WTC11 (cell line): ENCODE measurements around the gene RIMBP2. TPM values are rescaled to one million over a fixed set of nuclear protein-coding genes. Genes with fewer than 3 reads are reported as not detected.

ENCODE experiments used
- ATAC-seq: fragments of 200-7000 bp; cut with Tn5 transposase; 2 replicates; pipeline ENCODE4 v1.10.0; 2021; ENCODE audit warnings: mild to moderate bottlenecking, moderate library complexity
- CTCF ChIA-PET: fragments of 300-600 bp; sonication (Branson Sonifier 250); formaldehyde crosslinking; loops from one replicate; lab custom pipeline; 2021; ENCODE audit warnings: antibody characterized with exemption; lab: Charles Lee
- POLR2A ChIA-PET: fragments of 350-600 bp; sonication (Branson Sonifier 250); formaldehyde crosslinking; loops from one replicate; lab custom pipeline; 2021; ENCODE audit warnings: antibody characterized with exemption; lab: Charles Lee
- DNase-seq: peaks from one replicate; pipeline ENCODE4 v3.0.0; 2021; ENCODE audit warnings: low spot score
- H3K27ac Mint-ChIP-seq: 2 replicates; pipeline ENCODE4 v1.8.0; 2021; ENCODE audit warnings: mixed read lengths
- H3K27me3 Mint-ChIP-seq: 2 replicates; pipeline ENCODE4 v1.8.0; 2021; ENCODE audit warnings: low read depth, mild to moderate bottlenecking, moderate library complexity, mixed read lengths
- H3K36me3 Mint-ChIP-seq: 2 replicates; pipeline ENCODE4 v1.8.0; 2021; ENCODE audit warnings: mixed read lengths
- H3K4me1 Mint-ChIP-seq: 2 replicates; pipeline ENCODE4 v1.8.0; 2022; ENCODE audit warnings: mixed read lengths
- H3K4me3 Mint-ChIP-seq: 2 replicates; pipeline ENCODE4 v1.8.0; 2021; ENCODE audit warnings: mild to moderate bottlenecking, moderate library complexity, mixed read lengths
- H3K9me3 Mint-ChIP-seq: 2 replicates; pipeline ENCODE4 v1.8.0; 2021; ENCODE audit warnings: mixed read lengths
- CBFB ChIP-seq: sonication (generic); formaldehyde crosslinking; IDR thresholded peaks from 2 replicates; pipeline ENCODE4 v1.8.1; 2022; ENCODE audit warnings: mild to moderate bottlenecking, low read depth, missing genetic modification reagents
- CREB1 ChIP-seq: sonication (generic); formaldehyde crosslinking; IDR thresholded peaks from 2 replicates; pipeline ENCODE4 v1.8.0; 2023; ENCODE audit warnings: mild to moderate bottlenecking, missing genetic modification reagents
- CREM ChIP-seq: sonication (generic); formaldehyde crosslinking; IDR thresholded peaks from 2 replicates; pipeline ENCODE4 v1.8.1; 2022; ENCODE audit warnings: mild to moderate bottlenecking, missing genetic modification reagents, moderate library complexity
- HMGXB4 ChIP-seq: sonication (generic); formaldehyde crosslinking; IDR thresholded peaks from 2 replicates; pipeline ENCODE4 v1.8.1; 2023; ENCODE audit warnings: mild to moderate bottlenecking, moderate library complexity, missing genetic modification reagents
- JUN ChIP-seq: sonication (generic); formaldehyde crosslinking; IDR thresholded peaks from 2 replicates; pipeline ENCODE4 v1.8.0; 2023; ENCODE audit warnings: mild to moderate bottlenecking, missing genetic modification reagents
- NR3C1 ChIP-seq: sonication (generic); formaldehyde crosslinking; conservative IDR thresholded peaks from 2 replicates; pipeline ENCODE4 v1.8.1; 2023; ENCODE audit warnings: low read depth, mild to moderate bottlenecking, missing genetic modification reagents
- OVOL2 ChIP-seq: fragments of 250-450 bp; sonication (Bioruptor Pico); IDR thresholded peaks from 2 replicates; pipeline ENCODE4 v1.9.0; 2021; ENCODE audit warnings: mild to moderate bottlenecking, borderline replicate concordance
- PRDM15 ChIP-seq: sonication (generic); formaldehyde crosslinking; IDR thresholded peaks from 2 replicates; pipeline ENCODE4 v1.8.0; 2022; ENCODE audit warnings: missing genetic modification reagents
- PRRX2 ChIP-seq: fragments of 250-450 bp; sonication (Bioruptor Pico); IDR thresholded peaks from 2 replicates; pipeline ENCODE4 v1.8.0; 2021; ENCODE audit warnings: mild to moderate bottlenecking
- ZNF671 ChIP-seq: fragments of 250-450 bp; sonication (Bioruptor Pico); IDR thresholded peaks from 2 replicates; pipeline ENCODE4 v1.8.0; 2021; ENCODE audit warnings: mild to moderate bottlenecking
- total RNA-seq: library from RNA; stranded (reverse); gene quantifications from 3 replicates; pipeline ENCODE4 v1.2.3, GENCODE V29; 2021
- TF ChIP-seq, protein P1 (sequence below): sonication (generic); formaldehyde crosslinking; IDR thresholded peaks from 2 replicates; pipeline ENCODE4 v1.8.0; 2023; ENCODE audit warnings: mild to moderate bottlenecking, missing genetic modification reagents
- TF ChIP-seq, protein P2 (sequence below): fragments of 250-450 bp; sonication (Bioruptor Pico); IDR thresholded peaks from 2 replicates; pipeline ENCODE4 v2.1.2; 2022; ENCODE audit warnings: mild to moderate bottlenecking, moderate library complexity
- TF ChIP-seq, protein P3 (sequence below): sonication (generic); formaldehyde crosslinking; IDR thresholded peaks from 2 replicates; pipeline ENCODE4 v1.8.0; 2023; ENCODE audit warnings: missing genetic modification reagents, mild to moderate bottlenecking, borderline replicate concordance
- TF ChIP-seq, protein P4 (sequence below): fragments of 250-450 bp; sonication (Bioruptor Pico); conservative IDR thresholded peaks from 2 replicates; pipeline ENCODE4 v1.9.0; 2021; ENCODE audit warnings: mild to moderate bottlenecking

RIMBP2 gene
- total RNA-seq, 1 experiment from 2014 or later, result 2.6 TPM

DNA sequence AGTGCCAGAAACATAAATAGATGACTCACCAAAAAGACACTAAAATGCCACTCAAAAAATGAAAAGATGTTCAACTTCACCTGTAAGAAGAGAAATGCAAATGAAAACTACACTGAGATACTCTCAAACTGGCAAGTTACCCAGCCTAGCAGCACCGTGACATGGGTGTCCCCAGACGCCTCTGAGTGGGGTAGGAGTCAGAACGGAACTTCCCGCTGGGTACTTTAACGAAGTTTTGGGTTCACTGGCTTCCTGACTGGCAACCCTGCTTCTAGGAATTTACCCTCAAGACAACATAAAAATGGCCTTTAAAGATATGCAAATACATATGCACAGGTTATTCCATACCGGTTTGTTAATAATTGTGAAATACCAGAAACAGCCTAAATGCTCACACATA is 52.6 kb downstream of the RIMBP2 start (continued):
- TF ChIP-seq, protein P1, sequence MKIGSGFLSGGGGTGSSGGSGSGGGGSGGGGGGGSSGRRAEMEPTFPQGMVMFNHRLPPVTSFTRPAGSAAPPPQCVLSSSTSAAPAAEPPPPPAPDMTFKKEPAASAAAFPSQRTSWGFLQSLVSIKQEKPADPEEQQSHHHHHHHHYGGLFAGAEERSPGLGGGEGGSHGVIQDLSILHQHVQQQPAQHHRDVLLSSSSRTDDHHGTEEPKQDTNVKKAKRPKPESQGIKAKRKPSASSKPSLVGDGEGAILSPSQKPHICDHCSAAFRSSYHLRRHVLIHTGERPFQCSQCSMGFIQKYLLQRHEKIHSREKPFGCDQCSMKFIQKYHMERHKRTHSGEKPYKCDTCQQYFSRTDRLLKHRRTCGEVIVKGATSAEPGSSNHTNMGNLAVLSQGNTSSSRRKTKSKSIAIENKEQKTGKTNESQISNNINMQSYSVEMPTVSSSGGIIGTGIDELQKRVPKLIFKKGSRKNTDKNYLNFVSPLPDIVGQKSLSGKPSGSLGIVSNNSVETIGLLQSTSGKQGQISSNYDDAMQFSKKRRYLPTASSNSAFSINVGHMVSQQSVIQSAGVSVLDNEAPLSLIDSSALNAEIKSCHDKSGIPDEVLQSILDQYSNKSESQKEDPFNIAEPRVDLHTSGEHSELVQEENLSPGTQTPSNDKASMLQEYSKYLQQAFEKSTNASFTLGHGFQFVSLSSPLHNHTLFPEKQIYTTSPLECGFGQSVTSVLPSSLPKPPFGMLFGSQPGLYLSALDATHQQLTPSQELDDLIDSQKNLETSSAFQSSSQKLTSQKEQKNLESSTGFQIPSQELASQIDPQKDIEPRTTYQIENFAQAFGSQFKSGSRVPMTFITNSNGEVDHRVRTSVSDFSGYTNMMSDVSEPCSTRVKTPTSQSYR (CRISPR knock-in tag), result no peak
- no peak for TF ChIP-seq HMGXB4

DNA sequence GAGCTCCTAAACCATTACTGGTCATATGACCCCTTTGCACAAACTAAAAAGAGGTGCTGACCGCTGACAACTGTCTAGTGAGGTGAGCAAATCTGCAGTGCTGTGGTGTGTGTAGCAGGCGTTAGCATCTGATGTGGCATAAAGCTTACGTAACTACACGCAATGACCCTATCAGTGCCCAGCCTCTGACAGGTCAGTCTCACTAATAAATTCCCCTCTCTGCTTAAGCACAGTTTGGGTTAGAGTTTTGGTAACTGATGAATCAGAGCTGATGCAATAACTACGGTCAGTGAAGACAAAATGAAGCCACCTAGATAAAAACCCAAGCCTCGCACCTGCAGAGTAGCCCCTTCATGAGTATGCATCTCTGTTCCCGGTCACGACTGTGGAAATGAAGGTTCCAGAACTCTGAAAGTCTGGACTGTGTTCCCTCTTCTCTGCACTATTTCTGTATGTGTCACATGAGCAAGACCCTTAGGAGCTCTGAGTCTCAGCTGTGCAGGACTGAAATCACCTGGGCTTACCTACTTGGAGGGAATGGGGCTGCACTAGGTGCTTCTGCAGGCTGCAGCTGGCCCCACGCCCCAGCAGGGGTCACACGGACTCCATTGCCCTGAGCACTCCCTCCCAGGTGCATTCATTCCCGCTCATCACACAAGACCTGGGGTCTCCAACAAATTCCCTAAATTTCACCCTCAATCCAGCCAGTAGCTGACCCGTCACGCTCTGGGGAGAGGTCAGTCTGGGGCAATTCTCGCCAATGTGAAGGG is 54.4 kb downstream of the RIMBP2 start:
- Mint-ChIP-seq H3K9me3 (peaks cover 22% of the 10 kb centered on the region), H3K36me3 (peaks cover 2% of the 10 kb centered on the region), H3K4me3 (no peak overlapping the region), H3K4me1 (peaks cover 5% of the 10 kb centered on the region; the same call in 1 of the 2 replicates), H3K27me3 (no peaks in the 10 kb centered on the region; the same call in 1 of the 2 replicates), H3K27ac (no peak overlapping the region)
- ChIA-PET CTCF (interaction anchor here (1.3 to 2.8 kb wide), 2 partner anchors 21 to 86 kb away, joined by 3 to 15 read pairs; no protein-coding TSS in a partner anchor), POLR2A (no interaction called here)
- ATAC-seq, result no peak
- no peak for TF ChIP-seq ZNF671
- no peak for TF ChIP-seq OVOL2 (CRISPR knock-in tag)
- no peak for TF ChIP-seq PRRX2 (CRISPR knock-in tag)
- TF ChIP-seq, protein P2, sequence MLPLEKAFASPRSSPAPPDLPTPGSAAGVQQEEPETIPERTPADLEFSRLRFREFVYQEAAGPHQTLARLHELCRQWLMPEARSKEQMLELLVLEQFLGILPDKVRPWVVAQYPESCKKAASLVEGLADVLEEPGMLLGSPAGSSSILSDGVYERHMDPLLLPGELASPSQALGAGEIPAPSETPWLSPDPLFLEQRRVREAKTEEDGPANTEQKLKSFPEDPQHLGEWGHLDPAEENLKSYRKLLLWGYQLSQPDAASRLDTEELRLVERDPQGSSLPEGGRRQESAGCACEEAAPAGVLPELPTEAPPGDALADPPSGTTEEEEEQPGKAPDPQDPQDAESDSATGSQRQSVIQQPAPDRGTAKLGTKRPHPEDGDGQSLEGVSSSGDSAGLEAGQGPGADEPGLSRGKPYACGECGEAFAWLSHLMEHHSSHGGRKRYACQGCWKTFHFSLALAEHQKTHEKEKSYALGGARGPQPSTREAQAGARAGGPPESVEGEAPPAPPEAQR (CRISPR knock-in tag), result no peak
- no peak for TF ChIP-seq CBFB (CRISPR knock-in tag)
- TF ChIP-seq CREB1, result no peak
- TF ChIP-seq, protein P3, sequence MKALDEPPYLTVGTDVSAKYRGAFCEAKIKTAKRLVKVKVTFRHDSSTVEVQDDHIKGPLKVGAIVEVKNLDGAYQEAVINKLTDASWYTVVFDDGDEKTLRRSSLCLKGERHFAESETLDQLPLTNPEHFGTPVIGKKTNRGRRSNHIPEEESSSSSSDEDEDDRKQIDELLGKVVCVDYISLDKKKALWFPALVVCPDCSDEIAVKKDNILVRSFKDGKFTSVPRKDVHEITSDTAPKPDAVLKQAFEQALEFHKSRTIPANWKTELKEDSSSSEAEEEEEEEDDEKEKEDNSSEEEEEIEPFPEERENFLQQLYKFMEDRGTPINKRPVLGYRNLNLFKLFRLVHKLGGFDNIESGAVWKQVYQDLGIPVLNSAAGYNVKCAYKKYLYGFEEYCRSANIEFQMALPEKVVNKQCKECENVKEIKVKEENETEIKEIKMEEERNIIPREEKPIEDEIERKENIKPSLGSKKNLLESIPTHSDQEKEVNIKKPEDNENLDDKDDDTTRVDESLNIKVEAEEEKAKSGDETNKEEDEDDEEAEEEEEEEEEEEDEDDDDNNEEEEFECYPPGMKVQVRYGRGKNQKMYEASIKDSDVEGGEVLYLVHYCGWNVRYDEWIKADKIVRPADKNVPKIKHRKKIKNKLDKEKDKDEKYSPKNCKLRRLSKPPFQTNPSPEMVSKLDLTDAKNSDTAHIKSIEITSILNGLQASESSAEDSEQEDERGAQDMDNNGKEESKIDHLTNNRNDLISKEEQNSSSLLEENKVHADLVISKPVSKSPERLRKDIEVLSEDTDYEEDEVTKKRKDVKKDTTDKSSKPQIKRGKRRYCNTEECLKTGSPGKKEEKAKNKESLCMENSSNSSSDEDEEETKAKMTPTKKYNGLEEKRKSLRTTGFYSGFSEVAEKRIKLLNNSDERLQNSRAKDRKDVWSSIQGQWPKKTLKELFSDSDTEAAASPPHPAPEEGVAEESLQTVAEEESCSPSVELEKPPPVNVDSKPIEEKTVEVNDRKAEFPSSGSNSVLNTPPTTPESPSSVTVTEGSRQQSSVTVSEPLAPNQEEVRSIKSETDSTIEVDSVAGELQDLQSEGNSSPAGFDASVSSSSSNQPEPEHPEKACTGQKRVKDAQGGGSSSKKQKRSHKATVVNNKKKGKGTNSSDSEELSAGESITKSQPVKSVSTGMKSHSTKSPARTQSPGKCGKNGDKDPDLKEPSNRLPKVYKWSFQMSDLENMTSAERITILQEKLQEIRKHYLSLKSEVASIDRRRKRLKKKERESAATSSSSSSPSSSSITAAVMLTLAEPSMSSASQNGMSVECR, result no peak
- TF ChIP-seq JUN (CRISPR knock-in tag), result no peak
- no peak for TF ChIP-seq NR3C1
- TF ChIP-seq, protein P4, sequence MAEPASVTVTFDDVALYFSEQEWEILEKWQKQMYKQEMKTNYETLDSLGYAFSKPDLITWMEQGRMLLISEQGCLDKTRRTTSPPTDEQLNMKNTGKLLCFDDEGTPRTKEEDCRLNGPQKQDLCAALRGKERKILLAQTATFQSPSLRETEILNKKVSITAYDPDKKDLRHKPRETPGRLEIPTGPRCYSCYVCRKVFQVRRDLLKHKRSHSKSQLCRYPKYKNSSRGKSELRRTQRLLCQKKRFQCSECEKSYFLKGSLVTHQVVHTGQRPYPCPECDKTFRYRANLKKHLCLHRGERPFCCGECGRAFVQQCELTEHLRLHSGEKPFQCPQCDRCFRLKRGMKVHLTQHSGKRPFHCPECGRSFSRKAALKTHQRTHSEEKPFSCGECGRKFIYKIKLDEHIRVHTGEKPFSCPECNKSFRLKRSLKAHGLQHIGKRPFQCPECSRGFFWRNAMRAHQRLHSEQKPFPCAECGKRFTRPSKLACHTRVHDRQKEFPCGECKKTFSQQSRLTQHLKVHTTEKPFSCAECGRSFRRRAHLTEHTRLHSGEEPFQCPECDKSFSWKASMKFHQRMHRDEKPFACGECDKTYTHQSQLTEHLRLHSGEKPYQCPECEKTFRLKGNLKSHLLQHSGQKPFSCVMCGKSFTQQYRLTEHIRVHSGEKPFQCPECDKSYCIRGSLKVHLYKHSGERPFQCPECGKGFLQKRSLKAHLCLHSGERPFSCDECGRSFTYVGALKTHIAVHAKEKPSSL (CRISPR knock-in tag), result no peak
- no peak for TF ChIP-seq PRDM15
- TF ChIP-seq CREM (CRISPR knock-in tag), result no peak
- DNase-seq, result no peak
